Mesendoderm (in vitro differentiated cells): Measurements from ENCODE around the gene P2RY1.
"Not testable (repeated sequence)": the region's sequence is repeated elsewhere in the genome, so short reads cannot be mapped to it uniquely, and the experiment has no call there.

Experiments
- DNase-seq: peaks from one replicate; pipeline ENCODE4 v3.0.0; 2013
- H2AK5ac ChIP-seq: 2 replicates; pipeline ENCODE4 v1.6.1; 2013; ENCODE audit warnings: low read length, inconsistent platforms
- H2BK120ac ChIP-seq: 2 replicates; pipeline ENCODE4 v1.6.1; 2013; ENCODE audit warnings: low read depth, mild to moderate bottlenecking, low read length, moderate library complexity, mixed read lengths
- H2BK15ac ChIP-seq: replicated peaks from 2 replicates; pipeline ENCODE4 v1.6.1; 2013; ENCODE audit warnings: low read depth, mild to moderate bottlenecking, moderate library complexity
- H2BK5ac ChIP-seq: 2 replicates; pipeline ENCODE4 v1.6.1; 2013; ENCODE audit warnings: low read length, inconsistent platforms
- H3K18ac ChIP-seq: 2 replicates; pipeline ENCODE4 v1.6.1; 2013; ENCODE audit warnings: mild to moderate bottlenecking, low read length, mixed read lengths
- H3K23ac ChIP-seq: one replicate; pipeline ENCODE4 v1.6.1; 2013; ENCODE audit warnings: low read length
- H3K27ac ChIP-seq: 2 replicates; pipeline ENCODE4 v1.5.1; 2013; ENCODE audit warnings: low read depth, mild to moderate bottlenecking, inconsistent platforms, low read length, moderate library complexity
- H3K27me3 ChIP-seq: 2 replicates; pipeline ENCODE4 v1.6.1; 2013; ENCODE audit warnings: low read length, control low read depth, mild to moderate bottlenecking, inconsistent platforms; ENCODE audit not compliant: insufficient read depth, poor library complexity
- H3K36me3 ChIP-seq: 2 replicates; pipeline ENCODE4 v1.6.1; 2013; ENCODE audit warnings: low read length, inconsistent platforms; ENCODE audit not compliant: control insufficient read depth, insufficient read depth
- H3K4ac ChIP-seq: one replicate; pipeline ENCODE4 v1.6.1; 2013; ENCODE audit warnings: low read depth, mild to moderate bottlenecking, low read length, moderate library complexity
- H3K4me1 ChIP-seq: 2 replicates; pipeline ENCODE4 v1.6.1; 2013; ENCODE audit warnings: low read depth, low read length, inconsistent platforms; ENCODE audit not compliant: control insufficient read depth
- H3K4me2 ChIP-seq: 2 replicates; pipeline ENCODE4 v1.6.1; 2013; ENCODE audit warnings: low read length
- H3K4me3 ChIP-seq: 2 replicates; pipeline ENCODE4 v1.5.1; 2013; ENCODE audit warnings: mild to moderate bottlenecking, low read length
- H3K56ac ChIP-seq: one replicate; pipeline ENCODE4 v1.6.1; 2013; ENCODE audit warnings: low read length
- H3K79me1 ChIP-seq: 2 replicates; pipeline ENCODE4 v1.6.1; 2013; ENCODE audit warnings: low read length, inconsistent platforms
- H3K79me2 ChIP-seq: 2 replicates; pipeline ENCODE4 v1.6.1; 2013; ENCODE audit warnings: mild to moderate bottlenecking, low read length; ENCODE audit not compliant: control insufficient read depth, insufficient read depth
- H3K9ac ChIP-seq: 2 replicates; pipeline ENCODE4 v1.6.1; 2013; ENCODE audit warnings: low read length, inconsistent platforms
- H4K5ac ChIP-seq: one replicate; pipeline ENCODE4 v1.6.1; 2013; ENCODE audit warnings: low read length
- H4K8ac ChIP-seq: one replicate; pipeline ENCODE4 v1.6.1; 2013; ENCODE audit warnings: low read depth, mild to moderate bottlenecking, control low read depth, low read length, moderate library complexity
- WGBS: extraction: QIAGEN DNeasy Blood & Tissue Kit; methylation state at CpG from one replicate; pipeline ENCODE4 v1.1.7; 2013; ENCODE audit warnings: low lambda C conversion rate, missing lambda C conversion rate; ENCODE audit not compliant: insufficient coverage; ENCODE audit errors: extremely low coverage; 5-methylcytosine and 5-hydroxymethylcytosine counted together

Gene P2RY1

DNA sequence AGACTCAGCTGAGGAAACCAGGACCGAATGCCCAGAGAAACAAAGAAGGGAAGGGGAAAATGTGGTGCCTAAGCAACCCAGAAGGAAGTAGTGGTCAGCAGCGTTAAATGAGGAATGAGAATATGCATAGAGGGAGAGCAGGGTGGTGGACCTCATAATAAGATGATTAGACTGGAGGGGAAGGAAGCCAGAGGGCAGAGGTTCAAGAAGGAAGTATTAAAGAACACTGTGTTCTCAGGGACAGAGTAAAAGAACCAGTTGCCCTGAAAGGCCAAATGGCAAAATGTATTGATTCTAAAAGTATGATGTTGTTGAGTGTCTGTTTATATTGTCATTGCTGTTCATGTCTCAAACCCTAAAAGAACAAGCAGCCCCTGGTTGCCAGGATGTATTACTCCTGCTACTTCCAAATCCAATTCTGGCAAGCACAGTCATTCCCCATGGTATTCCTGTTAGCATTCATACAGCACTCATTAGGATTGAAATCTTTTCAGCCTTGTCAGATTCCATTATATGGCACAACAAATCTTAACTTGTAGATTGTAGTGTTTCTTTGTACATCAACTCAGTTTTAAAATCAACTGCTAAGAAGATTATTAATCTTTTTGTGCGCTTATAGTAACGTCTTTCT lies 23.4 kb downstream of the P2RY1 start:
- no peaks in the 10 kb centered on the region for H3K79me1 ChIP-seq
- H3K23ac ChIP-seq: no peak overlapping the region
- no peak overlapping the region for H2AK5ac ChIP-seq
- DNase-seq: no peak
- H2BK15ac ChIP-seq: no peak overlapping the region
- H3K56ac ChIP-seq: no peak overlapping the region
- H3K4me3 ChIP-seq: no peak overlapping the region
- no peaks in the 10 kb centered on the region for H3K36me3 ChIP-seq
- H2BK5ac ChIP-seq: no peak overlapping the region
- no peak overlapping the region for H3K4me2 ChIP-seq
- no peak overlapping the region for H3K9ac ChIP-seq
- H4K8ac ChIP-seq: no peak overlapping the region
- H3K4me1 ChIP-seq: no peaks in the 10 kb centered on the region
- WGBS: no CpG with 5 or more reads among the region's 4 CpGs
- no peak overlapping the region for H4K5ac ChIP-seq
- no peak overlapping the region for H3K4ac ChIP-seq
- H2BK120ac ChIP-seq: no peak overlapping the region
- H3K27ac ChIP-seq: no peak overlapping the region
- H3K79me2 ChIP-seq: no peaks in the 10 kb centered on the region
- no peak overlapping the region for H3K18ac ChIP-seq
- H3K27me3 ChIP-seq: no peaks in the 10 kb centered on the region

- Histone ChIP-seq H3K4ac (no peak overlapping the region), H3K36me3 (no peaks in the 10 kb centered on the region), H3K27ac (no peak overlapping the region), H3K79me1 (no peaks in the 10 kb centered on the region), H2AK5ac (no peak overlapping the region), H3K79me2 (no peaks in the 10 kb centered on the region), H3K56ac (no peak overlapping the region), H2BK5ac (no peak overlapping the region), H3K9ac (no peak overlapping the region), H3K4me1 (no peaks in the 10 kb centered on the region), H4K5ac (no peak overlapping the region), H3K23ac (no peak overlapping the region), H3K4me3 (no peak overlapping the region), H3K27me3 (no peaks in the 10 kb centered on the region), H4K8ac (no peak overlapping the region), H2BK15ac (no peak overlapping the region), H2BK120ac (no peak overlapping the region), H3K18ac (no peak overlapping the region), H3K4me2 (no peak overlapping the region)
- DNase-seq: no peak
- no CpG with 5 or more reads among the region's 1 CpG for WGBS
Measured at GRCh38 chr3:152860736-152861135, 25.8 kb downstream of the P2RY1 start.

GRCh38 chr3:152865668-152866245 lies 30.8 kb downstream of the P2RY1 start:
- no peak for DNase-seq
- H4K5ac ChIP-seq: no peak overlapping the region

GRCh38 chr3:152870027-152870426 lies 35.1 kb downstream of the P2RY1 start:
- Histone ChIP-seq H3K36me3 (no peaks in the 10 kb centered on the region), H3K79me2 (no peaks in the 10 kb centered on the region), H3K23ac (no peak overlapping the region), H3K4me2 (no peak overlapping the region), H4K8ac (no peak overlapping the region), H3K27ac (no peak overlapping the region), H2BK120ac (no peak overlapping the region), H2BK5ac (no peak overlapping the region), H3K4ac (no peak overlapping the region), H3K4me1 (no peaks in the 10 kb centered on the region), H3K27me3 (no peaks in the 10 kb centered on the region), H3K79me1 (no peaks in the 10 kb centered on the region), H4K5ac (no peak overlapping the region), H2BK15ac (no peak overlapping the region), H3K9ac (no peak overlapping the region), H3K56ac (no peak overlapping the region), H3K18ac (no peak overlapping the region), H2AK5ac (no peak overlapping the region), H3K4me3 (no peak overlapping the region)
- DNase-seq: no peak
- no CpG with 5 or more reads among the region's 5 CpGs for WGBS

More at GRCh38 chr3:152865668-152866245, 30.8 kb downstream of the P2RY1 start:
- H3K4me3 ChIP-seq: no peak overlapping the region
- H3K27ac ChIP-seq: no peak overlapping the region
- no peaks in the 10 kb centered on the region for H3K36me3 ChIP-seq
- H3K23ac ChIP-seq: no peak overlapping the region
- H2BK5ac ChIP-seq: no peak overlapping the region
- no peak overlapping the region for H2AK5ac ChIP-seq
- H3K9ac ChIP-seq: no peak overlapping the region
- H2BK15ac ChIP-seq: no peak overlapping the region
- H3K18ac ChIP-seq: no peak overlapping the region
- no peaks in the 10 kb centered on the region for H3K79me1 ChIP-seq
- H3K4me2 ChIP-seq: no peak overlapping the region
- H3K4me1 ChIP-seq: no peaks in the 10 kb centered on the region
- no peak overlapping the region for H3K4ac ChIP-seq
- H3K79me2 ChIP-seq: no peaks in the 10 kb centered on the region
- H2BK120ac ChIP-seq: no peak overlapping the region
- no peak overlapping the region for H4K8ac ChIP-seq
- H3K27me3 ChIP-seq: no peaks in the 10 kb centered on the region
- H3K56ac ChIP-seq: no peak overlapping the region

GRCh38 chr3:152873314-152873713 lies 38.4 kb downstream of the P2RY1 start:
- H3K27me3 ChIP-seq, H2BK120ac ChIP-seq, H2BK5ac ChIP-seq, H2BK15ac ChIP-seq, H3K9ac ChIP-seq, H3K79me2 ChIP-seq, H3K79me1 ChIP-seq, H4K5ac ChIP-seq, DNase-seq, H3K4me1 ChIP-seq, H2AK5ac ChIP-seq, H3K4ac ChIP-seq, H3K23ac ChIP-seq, H3K4me2 ChIP-seq, H3K36me3 ChIP-seq, H4K8ac ChIP-seq, H3K4me3 ChIP-seq, H3K56ac ChIP-seq, H3K18ac ChIP-seq, H3K27ac ChIP-seq: not testable (repeated sequence)
